GM23338 (cell line): ENCODE measurements around the gene MRPL38. TPM values are rescaled to one million over a fixed set of nuclear protein-coding genes. Genes with fewer than 3 reads are reported as not detected.

Source experiments
- ATAC-seq: fragments of 200-7000 bp; cut with Tn5 transposase; 3 replicates; pipeline ENCODE4 v1.9.1; 2020
- DNase-seq: peaks from one replicate; pipeline ENCODE4 v3.0.0-alpha.2; 2015; ENCODE audit warnings: low spot score
- H2AFZ ChIP-seq: fragments of 200-600 bp; sonication (generic); 2 replicates; pipeline ENCODE4 v1.8.0; 2016; ENCODE audit warnings: antibody characterized with exemption, mild to moderate bottlenecking, moderate library complexity
- H3F3A ChIP-seq: fragments of 200-600 bp; sonication (generic); replicated peaks from 2 replicates; pipeline ENCODE4 v1.8.0; 2017; ENCODE audit warnings: antibody characterized with exemption, mixed run types, low read depth
- H3K27ac ChIP-seq: fragments of 200-600 bp; sonication (generic); 2 replicates; pipeline ENCODE4 v1.6.1; 2016; ENCODE audit warnings: low read depth
- H3K27me3 ChIP-seq: fragments of 200-600 bp; sonication (generic); 2 replicates; pipeline ENCODE4 v1.8.0; 2016; ENCODE audit warnings: mild to moderate bottlenecking, mixed run types, moderate library complexity; ENCODE audit not compliant: insufficient read depth
- H3K36me3 ChIP-seq: fragments of 200-600 bp; sonication (generic); 2 replicates; pipeline ENCODE4 v1.8.0; 2016; ENCODE audit warnings: mild to moderate bottlenecking; ENCODE audit not compliant: insufficient read depth
- H3K4me1 ChIP-seq: fragments of 200-600 bp; sonication (generic); 2 replicates; pipeline ENCODE4 v1.8.0; 2016; ENCODE audit warnings: mild to moderate bottlenecking, moderate library complexity; ENCODE audit not compliant: insufficient read depth
- H3K4me2 ChIP-seq: fragments of 200-600 bp; sonication (generic); 2 replicates; pipeline ENCODE4 v1.7.1; 2017; ENCODE audit warnings: mixed run types
- H3K4me3 ChIP-seq: fragments of 200-600 bp; sonication (generic); 2 replicates; pipeline ENCODE4 v1.6.1; 2016; ENCODE audit warnings: mixed run types
- H3K79me2 ChIP-seq: fragments of 200-600 bp; sonication (generic); replicated peaks from 2 replicates; pipeline ENCODE4 v1.8.0; 2017; ENCODE audit warnings: mild to moderate bottlenecking; ENCODE audit not compliant: insufficient read depth
- H3K9me2 ChIP-seq: fragments of 200-600 bp; sonication (generic); 2 replicates; pipeline ENCODE4 v1.8.0; 2017; ENCODE audit not compliant: insufficient read depth
- H4K20me1 ChIP-seq: fragments of 200-600 bp; sonication (generic); replicated peaks from 2 replicates; pipeline ENCODE4 v1.8.0; 2017; ENCODE audit warnings: mild to moderate bottlenecking; ENCODE audit not compliant: insufficient read depth
- H3K27ac Mint-ChIP-seq: 2 replicates; pipeline ENCODE4 v1.8.0; 2020; ENCODE audit warnings: inconsistent platforms, mild to moderate bottlenecking, moderate library complexity, mixed read lengths
- H3K27me3 Mint-ChIP-seq: 3 replicates; pipeline ENCODE4 v1.8.0; 2022; ENCODE audit warnings: low read depth, mild to moderate bottlenecking, moderate library complexity, mixed read lengths, inconsistent platforms; ENCODE audit not compliant: insufficient read depth, poor library complexity
- H3K36me3 Mint-ChIP-seq: 3 replicates; pipeline ENCODE4 v1.8.0; 2021; ENCODE audit warnings: low read depth, mild to moderate bottlenecking, inconsistent platforms, moderate library complexity, mixed read lengths
- H3K4me1 Mint-ChIP-seq: 3 replicates; pipeline ENCODE4 v1.8.0; 2020; ENCODE audit warnings: mild to moderate bottlenecking, inconsistent platforms, mixed read lengths
- H3K4me3 Mint-ChIP-seq: 3 replicates; pipeline ENCODE4 v1.8.0; 2021; ENCODE audit warnings: moderate library complexity, mild to moderate bottlenecking, inconsistent platforms, mixed read lengths
- H3K9me3 Mint-ChIP-seq: 3 replicates; pipeline ENCODE4 v1.8.0; 2020; ENCODE audit warnings: moderate library complexity, mild to moderate bottlenecking, inconsistent platforms, mixed read lengths
- CREB1 ChIP-seq: fragments of 250-450 bp; sonication (Bioruptor Pico); IDR thresholded peaks from 2 replicates; pipeline ENCODE4 v1.5.0; 2020; ENCODE audit warnings: low read depth, mild to moderate bottlenecking, moderate library complexity
- CTCF ChIP-seq, 2 experiments: fragments of 200-600 bp in 1 of 2; sonication (generic) in 1 of 2; conservative IDR thresholded peaks; 2 replicates each; pipeline versions ENCODE4 v1.5.1 to v1.6.1; 2016 to 2017; ENCODE audit warnings: antibody characterized with exemption in 2 of 2, low read depth in 2 of 2, mild to moderate bottlenecking in 2 of 2, moderate library complexity in 1 of 2
- EZH2 ChIP-seq: fragments of 200-600 bp; sonication (generic); IDR thresholded peaks from one replicate; pipeline ENCODE4 v1.8.0; 2017; ENCODE audit warnings: antibody characterized with exemption, mild to moderate bottlenecking, low read depth; ENCODE audit not compliant: unreplicated experiment
- EZH2phosphoT487 ChIP-seq: fragments of 200-600 bp; sonication (generic); IDR thresholded peaks from one replicate; pipeline ENCODE4 v1.8.1; 2018; ENCODE audit warnings: antibody characterized with exemption; ENCODE audit not compliant: unreplicated experiment
- JUNB ChIP-seq: IDR thresholded peaks from one replicate; pipeline ENCODE4 v1.6.1; 2016; ENCODE audit warnings: antibody characterized with exemption; ENCODE audit not compliant: unreplicated experiment
- NANOG ChIP-seq: IDR thresholded peaks from 2 replicates; pipeline ENCODE4 v1.6.1; 2016; ENCODE audit warnings: antibody characterized with exemption, borderline replicate concordance
- POLR2AphosphoS5 ChIP-seq: IDR thresholded peaks from 2 replicates; pipeline ENCODE4 v1.6.1; 2016; ENCODE audit warnings: antibody characterized with exemption, low read depth
- REST ChIP-seq: IDR thresholded peaks from one replicate; pipeline ENCODE4 v1.6.1; 2018; ENCODE audit warnings: antibody characterized with exemption; ENCODE audit not compliant: unreplicated experiment
- STAT1 ChIP-seq: IDR thresholded peaks from one replicate; pipeline ENCODE4 v1.6.1; 2016; ENCODE audit warnings: antibody characterized with exemption; ENCODE audit not compliant: unreplicated experiment
- ZNF114 ChIP-seq: fragments of 250-450 bp; sonication (Bioruptor Pico); IDR thresholded peaks from 2 replicates; pipeline ENCODE4 v1.5.0; 2020; ENCODE audit warnings: mild to moderate bottlenecking, moderate library complexity
- ZNF331 ChIP-seq: fragments of 250-450 bp; sonication (Bioruptor Pico); IDR thresholded peaks from 2 replicates; pipeline ENCODE4 v1.5.0; 2020; ENCODE audit warnings: low read depth, mild to moderate bottlenecking, moderate library complexity
- ZNF462 ChIP-seq: fragments of 250-450 bp; sonication (Bioruptor Pico); IDR thresholded peaks from 2 replicates; pipeline ENCODE4 v1.5.0; 2020; ENCODE audit warnings: mild to moderate bottlenecking, moderate library complexity
- polyA plus RNA-seq: library from polyadenylated mRNA; unstranded; fragments of >200 nt; fragmentation: Nextera tagmentation; extraction: Ambion mirVana; gene quantifications from 2 replicates; pipeline ENCODE4 v1.2.1, GENCODE V29; 2016
- total RNA-seq: library from RNA; depleted of rRNA; stranded (reverse); fragments of >200 nt; shearing (Covaris generic); gene quantifications from 2 replicates; pipeline ENCODE4 v1.2.3, GENCODE V29; 2014
- TF ChIP-seq, protein P1 (sequence below): IDR thresholded peaks from 2 replicates; pipeline ENCODE4 v1.6.1; 2016; ENCODE audit warnings: antibody characterized with exemption

MRPL38 gene
- total and polyA plus RNA-seq, 2 experiments from 2014 or later: 63.6 to 90.0 TPM

DNA sequence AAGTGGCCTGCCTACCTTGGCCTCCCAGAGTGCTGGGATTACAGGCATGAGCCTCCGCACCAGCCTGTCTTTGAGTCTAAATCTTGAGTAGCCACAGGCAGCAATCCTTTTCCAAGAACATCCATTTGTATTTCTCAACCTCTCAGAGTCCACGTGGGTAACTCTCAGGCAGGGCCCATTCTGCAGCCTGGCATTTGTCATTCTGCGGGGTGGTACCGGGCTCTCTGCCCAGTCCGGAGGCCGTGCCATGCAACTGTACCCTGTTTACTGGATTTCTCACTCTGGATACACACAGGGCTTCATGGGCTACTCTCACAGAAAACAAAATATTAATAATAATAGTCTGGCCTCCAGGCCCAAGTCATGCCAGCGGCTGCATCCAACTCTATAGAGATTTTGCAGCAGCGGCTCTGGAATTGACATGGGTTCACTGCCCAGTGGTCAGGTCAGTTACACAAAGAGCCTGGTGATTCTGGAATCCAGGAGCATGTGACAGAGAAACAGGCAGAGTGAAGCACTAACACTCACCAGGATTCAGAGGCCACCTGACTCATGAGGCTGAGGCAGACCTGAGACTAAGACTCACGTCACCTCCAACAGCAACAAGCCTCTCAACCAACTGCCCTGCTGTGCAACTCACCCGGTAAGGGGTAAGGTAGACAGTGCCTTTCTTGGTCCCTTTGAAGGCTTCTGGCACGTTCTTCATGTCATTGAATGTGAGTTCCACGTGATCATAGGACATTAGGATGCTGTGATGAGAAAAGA lies 53.6 kb downstream of the MRPL38 start:
- Mint-ChIP-seq H3K9me3 (no peaks in the 10 kb centered on the region), H3K4me1 (peaks cover 11% of the 10 kb centered on the region), H3K4me3 (no peak overlapping the region), H3K36me3 (peaks cover 49% of the 10 kb centered on the region), H3K27me3 (peaks cover 7% of the 10 kb centered on the region), H3K27ac (no peak overlapping the region)
- peaks cover 15% of the 10 kb centered on the region; the same call in 1 of the 2 replicates for H3K36me3 ChIP-seq
- no peak overlapping the region for H3K4me2 ChIP-seq
- H3K9me2 ChIP-seq: no peaks in the 10 kb centered on the region
- no peak overlapping the region for H3K4me3 ChIP-seq
- no peak overlapping the region for H2AFZ ChIP-seq
- ATAC-seq (no peak), DNase-seq (no peak)
- H3K4me1 ChIP-seq: peaks cover 6% of the 10 kb centered on the region
- peaks cover 20% of the 10 kb centered on the region for H3K79me2 ChIP-seq
- TF ChIP-seq CREB1 (CRISPR knock-in tag) (no peak), ZNF462 (CRISPR knock-in tag) (no peak), EZH2phosphoT487 (no peak), POLR2AphosphoS5 (no peak), REST (no peak), ZNF114 (CRISPR knock-in tag) (no peak), STAT1 (no peak), CTCF (conservative IDR thresholded peaks at IDR 0.05; ENCODE audit: low read depth in 2 of 2) (no peak), EZH2 (no peak), JUNB (no peak), ZNF331 (CRISPR knock-in tag) (no peak), NANOG (no peak)
- TF ChIP-seq, protein P1, sequence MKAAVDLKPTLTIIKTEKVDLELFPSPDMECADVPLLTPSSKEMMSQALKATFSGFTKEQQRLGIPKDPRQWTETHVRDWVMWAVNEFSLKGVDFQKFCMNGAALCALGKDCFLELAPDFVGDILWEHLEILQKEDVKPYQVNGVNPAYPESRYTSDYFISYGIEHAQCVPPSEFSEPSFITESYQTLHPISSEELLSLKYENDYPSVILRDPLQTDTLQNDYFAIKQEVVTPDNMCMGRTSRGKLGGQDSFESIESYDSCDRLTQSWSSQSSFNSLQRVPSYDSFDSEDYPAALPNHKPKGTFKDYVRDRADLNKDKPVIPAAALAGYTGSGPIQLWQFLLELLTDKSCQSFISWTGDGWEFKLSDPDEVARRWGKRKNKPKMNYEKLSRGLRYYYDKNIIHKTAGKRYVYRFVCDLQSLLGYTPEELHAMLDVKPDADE: no peak
- no peaks in the 10 kb centered on the region for H3K27me3 ChIP-seq
- H3F3A ChIP-seq: peaks cover 13% of the 10 kb centered on the region
- 0 out of 2 replicates have a peak, but pooled peaks cover 10% of the 10 kb centered on the region for H4K20me1 ChIP-seq
- no peak overlapping the region for H3K27ac ChIP-seq
